HepG2 (cell line): ENCODE results near the gene PNP. TPM values are rescaled to one million over a fixed set of nuclear protein-coding genes. Genes with fewer than 3 reads are reported as not detected.

ENCODE experiments used
- DDIT3 ChIP-seq: sonication (generic); formaldehyde crosslinking; IDR thresholded peaks from 2 replicates; pipeline ENCODE4 v1.4.0; 2020; ENCODE audit warnings: mild to moderate bottlenecking, missing genetic modification reagents
- DRAP1 ChIP-seq: IDR thresholded peaks from 2 replicates; pipeline ENCODE4 v1.6.1; 2016; ENCODE audit warnings: missing genetic modification reagents, missing compliant biosample characterization
- EHMT2 ChIP-seq: fragments of 200-600 bp; sonication (generic); IDR thresholded peaks from 2 replicates; pipeline ENCODE4 v1.7.0; 2017; ENCODE audit warnings: antibody characterized with exemption, low read depth, low read length, borderline replicate concordance
- HOXA5 ChIP-seq: sonication (generic); formaldehyde crosslinking; IDR thresholded peaks from 2 replicates; pipeline ENCODE4 v1.4.0; 2020; ENCODE audit warnings: missing genetic modification reagents
- KDM5A ChIP-seq: fragments of 200-600 bp; sonication (generic); IDR thresholded peaks from 2 replicates; pipeline ENCODE4 v1.7.0; 2018; ENCODE audit warnings: antibody characterized with exemption, mild to moderate bottlenecking, low read length, borderline replicate concordance
- MATR3 ChIP-seq: sonication (generic); formaldehyde crosslinking; IDR thresholded peaks from 2 replicates; pipeline ENCODE4 v1.4.0; 2020; ENCODE audit warnings: missing genetic modification reagents
- MTF1 ChIP-seq: sonication (generic); formaldehyde crosslinking; IDR thresholded peaks from 2 replicates; pipeline ENCODE4 v1.5.0; 2020; ENCODE audit warnings: missing genetic modification reagents
- MTF2 ChIP-seq: sonication (generic); formaldehyde crosslinking; IDR thresholded peaks from 2 replicates; pipeline ENCODE4 v1.5.0; 2020; ENCODE audit warnings: missing genetic modification reagents, borderline replicate concordance
- SALL1 ChIP-seq: sonication (generic); formaldehyde crosslinking; IDR thresholded peaks from 2 replicates; pipeline ENCODE4 v1.8.0; 2022; ENCODE audit warnings: mild to moderate bottlenecking, missing genetic modification reagents
- SATB2 ChIP-seq: sonication (generic); formaldehyde crosslinking; IDR thresholded peaks from 2 replicates; pipeline ENCODE4 v1.5.0; 2020; ENCODE audit warnings: missing genetic modification reagents
- THAP9 ChIP-seq: sonication (generic); formaldehyde crosslinking; IDR thresholded peaks from 2 replicates; pipeline ENCODE4; 2020; ENCODE audit warnings: missing genetic modification reagents, mild to moderate bottlenecking, borderline replicate concordance
- TRAFD1 ChIP-seq: sonication (generic); formaldehyde crosslinking; IDR thresholded peaks from 2 replicates; pipeline ENCODE4 v1.5.1; 2020; ENCODE audit warnings: missing genetic modification reagents, mild to moderate bottlenecking, borderline replicate concordance
- U2AF1 ChIP-seq: fragments of 200-400 bp; formaldehyde crosslinking; optimal IDR thresholded peaks from 2 replicates; pipeline ENCODE3; 2017; ENCODE audit warnings: mild to moderate bottlenecking, low read depth, low read length
- ZBTB1 ChIP-seq: sonication (generic); formaldehyde crosslinking; IDR thresholded peaks from 2 replicates; pipeline ENCODE4 v1.4.0; 2020; ENCODE audit warnings: missing genetic modification reagents, borderline replicate concordance
- ZFX ChIP-seq: sonication (generic); formaldehyde crosslinking; IDR thresholded peaks from 2 replicates; pipeline ENCODE4 v1.4.0; 2020; ENCODE audit warnings: mild to moderate bottlenecking, low read depth, missing genetic modification reagents, moderate library complexity
- ZMAT3 ChIP-seq: sonication (generic); formaldehyde crosslinking; conservative IDR thresholded peaks from 2 replicates; pipeline ENCODE4 v1.7.0; 2021; ENCODE audit warnings: missing genetic modification reagents
- ZNF230 ChIP-seq: sonication (generic); formaldehyde crosslinking; IDR thresholded peaks from 2 replicates; pipeline ENCODE4 v1.4.0; 2020; ENCODE audit warnings: mild to moderate bottlenecking, missing genetic modification reagents
- ZNF3 ChIP-seq: IDR thresholded peaks from 2 replicates; pipeline ENCODE4 v1.7.0; 2017; ENCODE audit warnings: inconsistent platforms
- ZNF770 ChIP-seq: sonication (generic); formaldehyde crosslinking; IDR thresholded peaks from 2 replicates; pipeline ENCODE4 v1.5.0; 2020; ENCODE audit warnings: mild to moderate bottlenecking, missing genetic modification reagents
- polyA plus RNA-seq, 8 experiments: library from polyadenylated mRNA; depleted of rRNA in 3 of 8; stranded (reverse) in 7 of 8; unstranded in 1 of 8; fragments of >200 nt; fragmentation: Illumina TruSeq in 4 of 8; extraction: Trizol in 4 of 8; gene quantifications; 2 replicates each; pipeline versions ENCODE4 v1.2.1 to v1.2.3, GENCODE V29; 2011 to 2016; ENCODE audit warnings: low read depth in 4 of 8, missing spikeins in 1 of 8, mixed read lengths in 1 of 8; ENCODE audit not compliant: insufficient read depth in 1 of 8
- total RNA-seq, 5 experiments: library from RNA; depleted of rRNA; stranded (reverse); fragments of >200 nt; fragmentation: Illumina TruSeq; extraction: Trizol; gene quantifications; 2 replicates each; pipeline ENCODE4 v1.2.3, GENCODE V29; 2016; ENCODE audit warnings: low read depth in 1 of 5

Gene PNP
- total and polyA plus RNA-seq, 2 of the 13 experiments (the other 11 are each of a cell fraction or from before 2014, with no cell fraction given), result 45.4 to 74.8 TPM

GRCh38 chr14:20454516-20455354 lies 14.5 kb upstream of the PNP start, which contains the start of the genes APEX1 and OSGEP (continued):
- peak; percentile 92 for TF ChIP-seq THAP9
- no peak for TF ChIP-seq MTF1 (CRISPR knock-in tag)
- no peak for TF ChIP-seq ZNF770
- peak; percentile 62; the same call in 1 of the 2 replicates for TF ChIP-seq ZNF230 (CRISPR knock-in tag)
- peak; percentile 45; the same call in 1 of the 2 replicates for TF ChIP-seq SATB2 (CRISPR knock-in tag)
- TF ChIP-seq U2AF1, result no peak
- TF ChIP-seq MTF2 (CRISPR knock-in tag), result no peak
- TF ChIP-seq ZMAT3 (CRISPR knock-in tag), result peak; percentile 52
- TF ChIP-seq DDIT3 (CRISPR knock-in tag), result 0 out of 2 replicates have a peak, but pooled peaks have one; percentile 79
- TF ChIP-seq MATR3 (CRISPR knock-in tag), result no peak
- TF ChIP-seq KDM5A, result peak; percentile 93
- peak; percentile 95 for TF ChIP-seq ZFX (CRISPR knock-in tag)
- TF ChIP-seq ZBTB1 (CRISPR knock-in tag), result 0 out of 2 replicates have a peak, but pooled peaks have one; percentile 16
- no peak for TF ChIP-seq EHMT2
- peak; percentile 81 for TF ChIP-seq SALL1 (CRISPR knock-in tag)
- no peak for TF ChIP-seq ZNF3 (CRISPR knock-in tag)
- 0 out of 2 replicates have a peak, but pooled peaks have one; percentile 59 for TF ChIP-seq TRAFD1 (CRISPR knock-in tag)
- TF ChIP-seq HOXA5 (CRISPR knock-in tag), result peak; percentile 60
- peak; percentile 95 for TF ChIP-seq DRAP1 (CRISPR knock-in tag)
